Measurements from ENCODE around the gene OR1J4.
"Not testable (repeated sequence)": the region's sequence is repeated elsewhere in the genome, so short reads cannot be mapped to it uniquely, and the experiment has no call there.

The OR1J4 gene

DNA sequence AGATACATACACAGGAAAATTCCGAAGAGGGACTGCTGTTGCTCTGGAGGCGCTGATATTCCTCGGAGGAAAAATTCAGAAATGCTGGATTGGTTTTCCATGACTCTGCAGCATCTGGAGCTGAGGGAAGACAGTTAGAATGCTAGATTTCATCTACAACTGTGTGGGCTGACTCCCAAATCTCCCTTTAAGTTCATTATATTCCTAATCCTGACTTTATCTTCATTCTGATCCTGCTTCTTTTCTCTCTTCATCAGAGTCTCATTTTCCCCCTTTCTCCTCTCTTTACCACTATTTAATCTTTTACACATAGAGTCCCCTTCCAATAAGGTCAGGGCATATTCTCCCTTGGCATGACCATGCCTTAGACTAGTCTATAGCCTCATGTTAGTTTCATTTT lies 8.3 kb downstream of the OR1J4 start, which contains the start of gene OR1N1:
TSS of gene OR1N1 (minus strand) at position 101 of the 400 bp plus-strand sequence. CDS start at position 101, 0 bp downstream.
- Histone ChIP-seq H3K36me3 (ENCODE audit: control insufficient read depth, insufficient read depth, low read length) (no peaks in the 10 kb centered on the region), H3K4me3 (ENCODE audit: low read depth, low read length) (no peak within 1 kb of the TSS), H3K9ac (ENCODE audit: low read depth, low read length) (no peak within 1 kb of the TSS), H3K4me1 (ENCODE audit: control insufficient read depth, insufficient read depth, low read length) (no peaks in the 10 kb centered on the region), H3K27ac (ENCODE audit: low read depth, low read length) (no peak within 1 kb of the TSS), H3K27me3 (ENCODE audit: control insufficient read depth, insufficient read depth, low read length) (no peaks in the 10 kb centered on the region), H3K9me3 (ENCODE audit: control insufficient read depth, insufficient read depth, low read length) (peaks cover 83% of the 10 kb centered on the region)

- H3K36me3 ChIP-seq (ENCODE audit: control insufficient read depth, insufficient read depth, low read length): not testable (repeated sequence)
- peaks cover 46% of the 10 kb centered on the region for H3K9me3 ChIP-seq (ENCODE audit: control insufficient read depth, insufficient read depth, low read length)
Observed at GRCh38 chr9:122531157-122531556, 12.2 kb downstream of the OR1J4 start.

GRCh38 chr9:122536134-122536533 lies 17.2 kb downstream of the OR1J4 start:
- H3K27ac ChIP-seq (ENCODE audit: low read depth, low read length): no peak overlapping the region
- no peaks in the 10 kb centered on the region for H3K27me3 ChIP-seq (ENCODE audit: control insufficient read depth, insufficient read depth, low read length)
- H3K36me3 ChIP-seq (ENCODE audit: control insufficient read depth, insufficient read depth, low read length): no peaks in the 10 kb centered on the region
- H3K4me3 ChIP-seq (ENCODE audit: low read depth, low read length): no peak overlapping the region
- no peaks in the 10 kb centered on the region for H3K4me1 ChIP-seq (ENCODE audit: control insufficient read depth, insufficient read depth, low read length)
- H3K9me3 ChIP-seq (ENCODE audit: control insufficient read depth, insufficient read depth, low read length): peaks cover 27% of the 10 kb centered on the region
- no peak overlapping the region for H3K9ac ChIP-seq (ENCODE audit: low read depth, low read length)

More at GRCh38 chr9:122531157-122531556, 12.2 kb downstream of the OR1J4 start:
- not testable (repeated sequence) for H3K4me1 ChIP-seq (ENCODE audit: control insufficient read depth, insufficient read depth, low read length); H3K9ac ChIP-seq (ENCODE audit: low read depth, low read length); H3K27ac ChIP-seq (ENCODE audit: low read depth, low read length); H3K4me3 ChIP-seq (ENCODE audit: low read depth, low read length); H3K27me3 ChIP-seq (ENCODE audit: control insufficient read depth, insufficient read depth, low read length)

DNA sequence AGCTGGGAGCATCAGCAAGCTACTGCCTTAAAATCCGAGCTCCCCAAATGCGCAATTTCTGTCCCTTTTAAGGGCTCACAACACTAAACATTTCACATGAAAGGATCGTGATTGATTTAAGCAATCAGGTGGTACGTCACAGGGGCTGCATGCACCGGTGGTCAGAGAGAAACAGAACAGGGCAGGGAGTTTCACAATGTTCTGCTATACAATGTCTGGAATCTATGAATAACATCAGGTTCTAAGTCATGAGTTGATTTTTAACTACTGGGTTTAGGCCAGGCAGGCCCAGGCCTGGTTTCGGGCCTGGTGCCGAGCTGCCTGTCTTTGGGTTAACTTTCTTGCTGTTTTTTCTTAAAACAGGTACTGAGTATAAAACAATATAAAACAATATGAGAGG lies 18.1 kb downstream of the OR1J4 start:
- not testable (repeated sequence) for H3K27me3 ChIP-seq (ENCODE audit: control insufficient read depth, insufficient read depth, low read length); H3K4me3 ChIP-seq (ENCODE audit: low read depth, low read length); H3K36me3 ChIP-seq (ENCODE audit: control insufficient read depth, insufficient read depth, low read length); H3K4me1 ChIP-seq (ENCODE audit: control insufficient read depth, insufficient read depth, low read length); H3K27ac ChIP-seq (ENCODE audit: low read depth, low read length); H3K9ac ChIP-seq (ENCODE audit: low read depth, low read length)
- H3K9me3 ChIP-seq (ENCODE audit: control insufficient read depth, insufficient read depth, low read length): peaks cover 30% of the 10 kb centered on the region

DNA sequence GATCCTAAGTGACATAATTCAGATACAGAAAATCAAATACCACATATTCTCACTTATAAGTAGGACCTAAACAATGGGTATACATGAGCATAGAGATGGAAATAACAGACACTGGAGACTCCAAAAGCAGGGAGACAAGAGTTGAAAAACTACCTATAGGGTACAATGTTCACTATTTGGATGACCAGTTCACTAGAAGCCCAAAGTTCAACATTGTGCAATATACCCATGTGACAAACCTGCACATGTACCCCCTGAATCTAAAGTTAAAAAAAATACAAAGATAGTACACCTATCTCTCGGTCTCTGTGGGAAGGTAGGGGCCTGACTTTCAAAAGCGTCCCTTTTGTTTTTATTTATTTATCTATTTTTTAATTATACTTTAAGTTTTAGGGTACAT lies 19.8 kb downstream of the OR1J4 start:
- Histone ChIP-seq H3K4me1 (ENCODE audit: control insufficient read depth, insufficient read depth, low read length) (no peaks in the 10 kb centered on the region), H3K27ac (ENCODE audit: low read depth, low read length) (no peak overlapping the region), H3K27me3 (ENCODE audit: control insufficient read depth, insufficient read depth, low read length) (no peaks in the 10 kb centered on the region), H3K9me3 (ENCODE audit: control insufficient read depth, insufficient read depth, low read length) (peaks cover 40% of the 10 kb centered on the region), H3K4me3 (ENCODE audit: low read depth, low read length) (no peak overlapping the region), H3K36me3 (ENCODE audit: control insufficient read depth, insufficient read depth, low read length) (no peaks in the 10 kb centered on the region), H3K9ac (ENCODE audit: low read depth, low read length) (no peak overlapping the region)

DNA sequence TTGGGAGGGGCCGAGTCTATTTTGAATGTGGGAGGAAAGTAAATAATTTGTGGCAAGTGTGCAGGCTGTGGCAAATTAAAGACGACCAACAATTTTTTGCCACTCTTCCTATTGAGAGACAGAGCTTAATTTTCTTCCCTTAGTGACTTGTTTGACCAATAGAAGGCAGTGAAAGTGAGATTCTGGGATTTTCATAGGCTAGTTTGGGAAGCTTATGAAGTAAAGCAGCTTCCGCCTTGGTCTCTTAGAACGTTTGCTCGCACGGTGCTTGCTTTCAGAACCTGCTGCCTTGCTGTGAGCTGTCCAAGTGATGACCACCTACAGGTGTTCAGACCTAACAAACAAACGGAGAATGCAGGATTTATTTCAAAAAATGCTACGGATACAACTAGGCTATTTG lies 27.3 kb downstream of the OR1J4 start:
- H3K9ac ChIP-seq (ENCODE audit: low read depth, low read length): no peak overlapping the region
- H3K4me1 ChIP-seq (ENCODE audit: control insufficient read depth, insufficient read depth, low read length): no peaks in the 10 kb centered on the region
- peaks cover 68% of the 10 kb centered on the region for H3K9me3 ChIP-seq (ENCODE audit: control insufficient read depth, insufficient read depth, low read length)
- no peak overlapping the region for H3K27ac ChIP-seq (ENCODE audit: low read depth, low read length)
- H3K27me3 ChIP-seq (ENCODE audit: control insufficient read depth, insufficient read depth, low read length): no peaks in the 10 kb centered on the region
- H3K4me3 ChIP-seq (ENCODE audit: low read depth, low read length): no peak overlapping the region
- H3K36me3 ChIP-seq (ENCODE audit: control insufficient read depth, insufficient read depth, low read length): no peaks in the 10 kb centered on the region

DNA sequence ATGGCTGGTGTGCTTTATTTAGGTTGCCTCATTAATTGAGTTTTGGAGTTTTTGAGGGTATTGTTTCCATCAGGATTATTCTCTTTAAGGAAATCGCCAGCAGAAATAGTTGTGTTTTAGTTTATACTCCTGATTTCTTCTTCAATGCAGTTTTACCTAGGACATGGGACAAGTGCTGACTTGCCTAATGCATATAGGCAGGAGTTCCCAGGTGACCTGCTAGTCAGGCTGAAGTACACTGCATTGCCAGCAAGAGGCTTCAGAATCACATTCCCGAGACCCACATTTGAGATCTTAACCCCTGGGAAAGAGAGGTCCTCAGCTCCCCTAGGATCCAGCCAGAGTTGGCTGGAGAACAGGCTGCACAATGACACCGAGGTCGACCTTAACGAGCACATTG lies 32.4 kb downstream of the OR1J4 start:
- H3K9ac ChIP-seq (ENCODE audit: low read depth, low read length): no peak overlapping the region
- no peak overlapping the region for H3K4me3 ChIP-seq (ENCODE audit: low read depth, low read length)
- H3K4me1 ChIP-seq (ENCODE audit: control insufficient read depth, insufficient read depth, low read length): no peaks in the 10 kb centered on the region
- no peak overlapping the region for H3K27ac ChIP-seq (ENCODE audit: low read depth, low read length)
- peaks cover 76% of the 10 kb centered on the region for H3K9me3 ChIP-seq (ENCODE audit: control insufficient read depth, insufficient read depth, low read length)
- no peaks in the 10 kb centered on the region for H3K27me3 ChIP-seq (ENCODE audit: control insufficient read depth, insufficient read depth, low read length)
- no peaks in the 10 kb centered on the region for H3K36me3 ChIP-seq (ENCODE audit: control insufficient read depth, insufficient read depth, low read length)

- no peaks in the 10 kb centered on the region for H3K27me3 ChIP-seq (ENCODE audit: control insufficient read depth, insufficient read depth, low read length)
- no peaks in the 10 kb centered on the region for H3K4me1 ChIP-seq (ENCODE audit: control insufficient read depth, insufficient read depth, low read length)
- H3K9me3 ChIP-seq (ENCODE audit: control insufficient read depth, insufficient read depth, low read length): peaks cover 77% of the 10 kb centered on the region
- no peak within 1 kb of the TSS for H3K27ac ChIP-seq (ENCODE audit: low read depth, low read length)
- H3K9ac ChIP-seq (ENCODE audit: low read depth, low read length): no peak within 1 kb of the TSS
- H3K4me3 ChIP-seq (ENCODE audit: low read depth, low read length): no peak within 1 kb of the TSS
- H3K36me3 ChIP-seq (ENCODE audit: control insufficient read depth, insufficient read depth, low read length): no peaks in the 10 kb centered on the region
Observed at GRCh38 chr9:122552812-122553211, 33.9 kb downstream of the OR1J4 start, which contains the start of gene OR1N2. OR1N2 (plus strand) TSS chr9:122553112; CDS start chr9:122553212, 100 bp downstream.

GRCh38 chr9:122561446-122561845 lies 42.5 kb downstream of the OR1J4 start:
- Histone ChIP-seq H3K27me3 (ENCODE audit: control insufficient read depth, insufficient read depth, low read length) (no peaks in the 10 kb centered on the region), H3K27ac (ENCODE audit: low read depth, low read length) (no peak overlapping the region), H3K36me3 (ENCODE audit: control insufficient read depth, insufficient read depth, low read length) (no peaks in the 10 kb centered on the region), H3K9ac (ENCODE audit: low read depth, low read length) (no peak overlapping the region), H3K4me1 (ENCODE audit: control insufficient read depth, insufficient read depth, low read length) (no peaks in the 10 kb centered on the region), H3K9me3 (ENCODE audit: control insufficient read depth, insufficient read depth, low read length) (peaks cover 75% of the 10 kb centered on the region), H3K4me3 (ENCODE audit: low read depth, low read length) (no peak overlapping the region)

DNA sequence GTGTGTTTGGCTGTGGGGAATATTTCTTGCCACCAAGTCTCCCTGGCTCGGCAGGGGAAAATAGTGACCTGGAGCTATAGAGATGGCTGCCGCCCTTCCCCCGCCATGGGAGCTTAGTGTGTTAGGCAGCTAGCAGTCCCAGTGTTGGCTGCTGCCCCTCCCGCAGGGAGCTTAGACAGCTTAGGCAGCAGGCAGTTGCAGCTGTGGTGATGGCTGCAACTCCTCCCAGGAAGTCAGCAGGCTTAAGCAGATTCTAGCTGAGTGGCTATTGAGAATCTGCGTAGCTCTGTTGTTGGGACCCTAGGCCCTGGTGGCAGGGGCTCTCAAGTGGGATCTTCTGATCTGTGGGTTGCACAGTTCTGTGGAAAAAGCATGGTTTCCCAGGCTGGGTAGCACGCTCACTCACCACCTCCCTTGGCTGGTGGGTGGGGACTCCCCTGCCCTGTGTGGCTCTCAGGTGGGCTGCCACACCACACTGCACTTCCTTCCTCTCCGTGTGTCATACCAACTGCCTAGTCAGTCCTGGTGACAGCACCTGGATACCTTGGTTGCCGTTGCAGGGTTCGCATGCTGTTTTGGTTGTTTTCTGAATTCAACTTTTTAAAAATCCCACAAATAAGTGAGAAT lies 43.3 kb downstream of the OR1J4 start:
- no peak overlapping the region for H3K9ac ChIP-seq (ENCODE audit: low read depth, low read length)
- H3K36me3 ChIP-seq (ENCODE audit: control insufficient read depth, insufficient read depth, low read length): no peaks in the 10 kb centered on the region
- H3K27me3 ChIP-seq (ENCODE audit: control insufficient read depth, insufficient read depth, low read length): no peaks in the 10 kb centered on the region
- H3K4me1 ChIP-seq (ENCODE audit: control insufficient read depth, insufficient read depth, low read length): no peaks in the 10 kb centered on the region
- peaks cover 75% of the 10 kb centered on the region for H3K9me3 ChIP-seq (ENCODE audit: control insufficient read depth, insufficient read depth, low read length)
- no peak overlapping the region for H3K27ac ChIP-seq (ENCODE audit: low read depth, low read length)
- no peak overlapping the region for H3K4me3 ChIP-seq (ENCODE audit: low read depth, low read length)

GRCh38 chr9:122567901-122568300 lies 49.0 kb downstream of the OR1J4 start:
- H3K27ac ChIP-seq (ENCODE audit: low read depth, low read length): no peak overlapping the region
- H3K4me1 ChIP-seq (ENCODE audit: control insufficient read depth, insufficient read depth, low read length): no peaks in the 10 kb centered on the region
- peaks cover 80% of the 10 kb centered on the region for H3K9me3 ChIP-seq (ENCODE audit: control insufficient read depth, insufficient read depth, low read length)
- no peaks in the 10 kb centered on the region for H3K27me3 ChIP-seq (ENCODE audit: control insufficient read depth, insufficient read depth, low read length)
- no peaks in the 10 kb centered on the region for H3K36me3 ChIP-seq (ENCODE audit: control insufficient read depth, insufficient read depth, low read length)
- H3K4me3 ChIP-seq (ENCODE audit: low read depth, low read length): no peak overlapping the region
- H3K9ac ChIP-seq (ENCODE audit: low read depth, low read length): no peak overlapping the region

Data from HUES48 (cell line).